MV-4-11 (cell line): ENCODE measurements around the gene FADS2.

Experiments
- DNase-seq: peaks from one replicate; lab custom pipeline; 2025; lab: John Stamatoyannopoulos, UW

The FADS2 gene

DNA sequence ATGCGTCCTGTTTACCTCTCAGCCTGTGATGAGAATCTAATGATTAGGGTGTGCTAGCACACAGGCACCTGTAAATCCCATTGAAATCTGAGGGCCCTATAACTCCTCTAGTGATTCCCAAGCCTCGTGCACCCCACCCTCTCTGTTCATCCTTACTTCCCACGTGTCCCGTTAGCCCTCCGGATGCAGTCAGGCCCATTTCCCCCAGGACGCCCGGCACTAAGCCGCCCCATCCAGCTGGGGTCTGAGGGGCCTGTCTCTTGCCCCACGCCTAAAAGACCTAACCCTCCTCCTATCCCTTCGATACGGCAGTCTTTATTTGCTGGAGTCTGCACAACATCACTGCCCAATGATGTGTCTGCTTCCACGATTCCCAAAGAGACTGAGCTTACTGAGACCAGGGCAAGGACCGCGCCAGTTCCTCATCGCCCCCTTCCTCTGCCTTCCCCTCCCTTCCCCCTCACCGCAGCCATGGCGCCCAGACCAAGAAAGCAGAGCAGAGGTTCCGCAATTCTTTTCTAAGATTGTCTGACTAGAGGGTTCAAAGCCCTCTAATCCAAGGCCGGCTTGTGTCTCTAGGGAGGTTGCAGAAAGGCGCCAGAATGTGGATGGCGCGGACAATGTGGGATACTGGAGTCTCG, 1.1 kb upstream of the FADS2 start:
- peak; percentile 65 for DNase-seq

DNA sequence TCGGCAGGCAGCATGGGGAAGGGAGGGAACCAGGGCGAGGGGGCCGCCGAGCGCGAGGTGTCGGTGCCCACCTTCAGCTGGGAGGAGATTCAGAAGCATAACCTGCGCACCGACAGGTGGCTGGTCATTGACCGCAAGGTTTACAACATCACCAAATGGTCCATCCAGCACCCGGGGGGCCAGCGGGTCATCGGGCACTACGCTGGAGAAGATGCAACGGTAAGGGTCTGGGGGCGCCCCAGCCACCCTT, 204 bp downstream of the FADS2 start:
- DNase-seq: no peak

DNA sequence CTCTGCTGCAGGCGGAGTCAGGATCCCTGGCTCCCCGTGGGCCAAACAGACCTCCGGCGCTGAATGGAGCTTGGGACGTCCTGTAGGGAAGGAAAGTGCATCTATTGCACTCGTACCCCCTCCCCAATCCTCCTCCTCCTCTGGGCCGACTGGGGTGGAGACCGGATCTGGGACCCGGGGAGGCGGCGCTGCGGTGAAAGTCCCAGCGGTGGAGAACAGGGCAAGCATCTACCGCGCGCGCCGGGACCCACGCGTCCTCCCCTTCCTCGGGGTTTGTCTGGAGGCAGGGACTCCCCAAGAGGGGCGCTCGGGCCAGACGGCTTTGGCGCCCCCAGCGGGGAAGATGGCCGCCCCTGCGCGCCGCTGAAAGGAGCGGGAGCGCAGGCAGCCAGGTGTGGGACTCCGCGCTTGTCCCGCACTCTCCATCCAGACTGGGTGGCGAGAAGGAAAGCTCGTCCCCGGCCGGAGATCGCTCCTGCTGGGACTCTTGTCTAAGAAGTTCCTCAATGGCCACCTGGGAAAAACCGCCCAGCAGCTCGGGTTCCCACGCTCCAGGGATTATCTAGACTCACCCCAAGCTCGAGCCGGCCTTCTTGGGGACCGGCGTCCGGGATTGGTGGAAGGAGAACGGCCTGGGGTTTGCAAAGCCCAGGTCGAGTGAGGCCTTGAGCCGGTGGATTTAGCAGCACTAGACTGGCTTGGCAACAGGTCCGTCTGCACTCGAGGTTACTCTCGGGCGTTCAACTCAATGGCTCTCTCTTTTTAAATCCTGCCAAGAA, 718 bp downstream of the FADS2 start:
- peak; percentile 14 for DNase-seq

DNA sequence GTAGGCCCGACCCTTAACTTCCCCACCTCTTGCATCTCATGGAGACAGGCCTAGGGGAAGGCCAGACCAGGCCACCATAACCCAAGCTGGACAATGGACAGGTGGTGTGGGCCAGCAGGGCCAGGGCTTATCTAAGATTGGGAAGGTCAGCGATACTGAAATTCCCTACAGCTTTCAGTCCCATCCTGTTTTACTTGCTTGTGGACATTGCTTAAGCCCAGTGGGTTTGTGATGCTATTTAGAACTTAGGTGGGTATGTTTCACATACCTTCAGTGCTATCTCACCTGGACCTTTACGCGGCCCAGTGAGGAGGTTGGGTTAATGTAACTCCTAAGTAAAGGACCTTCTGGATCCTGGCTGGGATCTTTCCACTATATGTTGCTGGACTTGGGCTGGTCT, 1.7 kb downstream of the FADS2 start:
- DNase-seq: no peak

DNA sequence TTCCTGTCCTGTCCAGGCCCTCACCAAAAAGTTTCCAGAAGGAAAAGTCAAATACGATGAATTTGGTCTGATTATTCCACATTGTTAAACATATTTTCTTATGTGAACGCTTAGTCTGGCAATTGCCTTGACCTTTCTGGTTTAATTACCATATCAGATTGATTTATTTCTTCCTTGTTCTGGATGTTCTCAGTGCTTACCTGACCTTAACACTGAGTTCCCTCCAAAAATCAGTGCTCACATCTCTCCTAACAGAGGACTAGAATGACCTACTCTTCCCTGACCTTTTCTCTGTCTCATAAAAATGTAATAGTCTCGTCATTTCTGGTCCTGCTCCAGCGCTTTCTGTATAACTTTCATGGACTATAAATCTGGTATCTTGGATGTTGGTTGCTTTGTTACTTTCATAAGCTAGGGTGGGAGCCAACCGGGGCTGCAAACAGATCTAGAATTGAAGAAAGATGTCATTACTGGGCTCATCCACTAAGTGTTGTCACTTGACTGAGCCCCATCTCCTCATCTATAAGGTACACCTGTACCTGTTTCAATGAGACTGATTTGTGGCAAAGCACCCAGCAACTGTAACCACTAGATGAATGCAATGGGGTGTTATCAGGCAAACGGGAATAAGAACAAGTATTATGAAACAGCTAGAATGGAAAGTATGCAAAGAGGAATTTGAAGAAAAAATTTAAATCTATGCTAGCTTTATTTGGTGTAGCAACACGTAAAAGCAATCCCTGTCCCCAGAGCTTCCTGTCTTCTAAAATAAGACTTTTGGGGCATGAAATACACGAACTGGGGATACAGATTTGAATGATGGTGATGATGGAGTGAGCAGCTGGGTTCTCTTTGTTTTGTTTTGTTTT, 2.4 kb downstream of the FADS2 start:
- DNase-seq: peak; percentile 49

DNA sequence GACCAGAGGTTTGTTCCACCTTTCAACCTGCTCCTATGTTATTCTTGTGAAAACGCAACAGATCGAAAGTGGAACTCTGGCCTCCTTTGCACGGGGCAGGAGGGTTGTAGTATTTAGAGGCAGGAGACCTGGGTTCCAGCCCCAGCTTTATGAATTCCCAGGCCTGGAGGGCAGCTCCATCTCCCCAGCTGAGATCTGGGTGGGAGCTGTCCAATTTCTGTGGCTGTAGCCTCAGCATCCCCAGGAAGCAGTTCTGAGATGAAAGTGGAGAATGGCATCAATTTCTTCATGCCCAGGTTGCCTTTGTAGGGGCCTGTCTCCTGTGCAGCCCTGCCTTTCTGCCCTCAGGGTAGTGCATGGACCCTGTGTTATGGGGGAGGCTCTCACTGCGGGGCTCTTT, 4.1 kb downstream of the FADS2 start:
- no peak for DNase-seq

DNA sequence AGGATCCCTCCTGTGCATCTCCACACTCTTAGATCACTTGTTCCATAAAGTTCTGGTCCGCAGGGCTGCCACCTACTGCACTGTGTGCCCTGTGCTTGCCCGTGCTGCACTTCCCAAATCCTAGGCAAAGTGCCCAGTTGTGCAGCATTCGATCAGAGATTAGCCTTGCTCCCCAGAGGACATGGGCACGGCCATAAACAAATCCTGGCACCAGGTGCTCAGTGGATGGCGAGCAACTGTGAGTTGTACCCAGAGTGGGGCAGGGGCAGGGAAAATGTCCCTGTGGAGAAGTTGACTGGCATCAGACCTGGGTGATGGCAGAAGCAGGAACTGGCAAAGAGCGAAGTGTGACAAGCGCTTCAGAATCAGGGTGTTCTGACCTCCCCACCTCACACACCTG, 4.7 kb downstream of the FADS2 start:
- DNase-seq: no peak

DNA sequence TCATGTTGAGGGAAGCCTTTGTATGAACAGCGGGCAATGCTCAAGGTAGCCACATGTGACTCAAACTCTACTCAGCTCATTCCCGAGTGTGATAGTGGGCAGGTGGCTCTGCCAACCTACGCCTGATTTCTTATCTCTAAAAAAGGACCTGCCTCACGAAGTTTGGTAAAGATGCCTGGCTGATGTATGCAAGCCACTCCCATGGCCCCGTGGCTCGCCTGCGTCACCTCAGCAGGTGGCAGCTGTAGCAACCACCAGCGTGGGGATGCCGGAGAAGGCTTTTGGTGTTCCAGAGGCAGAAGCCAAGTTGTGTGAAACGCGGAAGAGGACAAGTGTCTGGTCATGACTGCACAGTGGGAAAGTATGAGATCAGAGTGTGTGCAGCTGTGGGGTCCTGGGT, 5.4 kb downstream of the FADS2 start:
- DNase-seq: no peak

DNA sequence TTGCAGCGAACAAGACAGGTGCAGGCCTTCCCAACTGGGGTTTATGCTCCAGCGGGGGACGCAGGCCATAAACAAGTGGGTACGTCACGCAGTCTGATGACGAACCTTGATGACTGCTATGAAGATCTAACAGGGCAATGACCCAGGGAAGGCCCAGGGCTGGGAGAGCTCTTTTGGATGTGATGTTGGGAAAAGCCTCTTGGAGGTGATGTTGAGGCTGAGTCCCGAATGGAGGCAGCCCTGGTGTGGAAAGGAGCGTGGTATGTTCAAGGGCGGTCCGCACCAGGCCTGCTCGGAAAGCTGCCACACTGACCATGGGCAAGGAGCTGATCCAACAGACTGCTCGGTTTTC, 5.8 kb downstream of the FADS2 start:
- DNase-seq: no peak

DNA sequence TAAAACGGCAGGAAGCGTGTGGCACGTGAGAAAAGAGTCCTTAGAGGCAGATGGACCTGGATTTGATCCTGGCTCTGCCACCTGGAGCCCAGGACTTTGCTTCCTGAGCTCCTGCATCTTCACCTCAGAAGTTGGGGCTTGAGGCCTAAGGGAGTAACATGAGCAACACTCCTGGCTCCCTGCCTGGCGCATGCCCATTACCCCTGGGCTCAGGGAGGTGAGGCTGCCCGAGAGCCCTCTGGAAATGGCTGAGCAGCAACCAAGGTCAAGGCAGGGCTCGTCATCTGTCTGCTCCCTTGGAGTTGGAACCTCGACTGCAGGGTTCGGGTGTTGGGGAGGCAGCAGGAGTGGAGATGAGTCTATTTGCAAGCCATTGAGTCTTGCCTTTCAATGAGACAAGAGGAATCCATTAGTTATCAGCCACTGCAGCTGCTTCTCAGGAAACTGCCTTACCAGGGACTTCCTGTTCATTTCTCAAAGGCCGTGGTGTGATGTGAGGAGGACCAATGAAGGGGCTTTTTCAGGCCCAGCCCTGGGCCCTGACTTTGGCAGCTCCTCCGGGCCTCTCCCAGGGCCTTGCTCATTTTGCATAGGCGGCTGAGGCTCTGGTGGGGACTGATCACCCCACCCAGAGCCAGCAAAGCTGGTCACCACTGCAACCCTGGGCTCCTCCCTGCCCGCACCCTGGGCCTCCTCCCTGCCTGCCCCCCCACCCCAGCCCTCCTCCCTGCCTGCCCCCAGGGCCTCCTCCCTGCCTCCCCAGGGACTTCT, 6.4 kb downstream of the FADS2 start:
- DNase-seq: peak; percentile 73

DNA sequence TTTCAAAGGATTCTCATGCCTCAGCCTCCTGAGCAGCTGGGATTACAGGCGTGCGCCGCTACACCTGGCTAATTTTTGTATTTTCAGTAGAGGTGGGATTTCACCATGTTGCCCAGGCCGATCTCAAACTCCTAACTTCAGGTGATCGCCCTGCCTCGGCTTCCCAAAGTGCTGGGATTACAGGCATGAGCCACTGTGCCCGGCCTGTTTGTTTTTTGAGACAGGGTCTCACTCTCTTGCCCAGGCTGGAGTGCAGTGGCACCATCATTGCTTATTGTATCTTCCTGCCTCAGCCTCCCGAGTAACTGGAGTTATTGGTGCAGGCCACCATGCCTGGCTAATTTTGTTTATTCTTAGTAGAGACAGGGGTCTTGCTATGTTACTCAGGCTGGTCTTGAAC, 8.1 kb downstream of the FADS2 start:
- DNase-seq: no peak

DNA sequence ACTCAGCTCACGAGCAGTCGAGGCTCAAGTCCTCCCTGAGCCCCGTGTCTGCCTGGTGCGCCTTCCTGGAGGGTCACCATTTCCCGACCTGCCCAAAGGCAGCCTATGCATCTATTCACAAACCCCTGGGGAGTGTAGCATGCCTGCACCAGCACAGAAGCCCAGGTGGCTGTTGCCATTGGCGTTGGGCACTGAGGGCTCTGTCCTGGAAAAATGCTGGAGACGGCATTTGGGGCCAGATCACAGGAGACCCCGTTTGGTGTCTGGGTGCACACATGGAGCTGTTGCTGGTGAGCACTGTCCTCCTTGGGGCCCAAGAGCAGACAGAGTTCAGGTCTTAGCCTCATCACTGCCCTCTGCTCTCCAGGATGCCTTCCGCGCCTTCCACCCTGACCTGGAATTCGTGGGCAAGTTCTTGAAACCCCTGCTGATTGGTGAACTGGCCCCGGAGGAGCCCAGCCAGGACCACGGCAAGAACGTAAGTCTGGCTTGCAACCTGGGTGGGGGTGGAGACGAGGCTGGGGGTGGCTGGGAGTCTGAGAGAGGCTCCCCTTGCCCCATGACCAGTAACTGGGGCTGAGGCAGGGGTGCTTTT, 9.4 kb downstream of the FADS2 start:
- no peak for DNase-seq

DNA sequence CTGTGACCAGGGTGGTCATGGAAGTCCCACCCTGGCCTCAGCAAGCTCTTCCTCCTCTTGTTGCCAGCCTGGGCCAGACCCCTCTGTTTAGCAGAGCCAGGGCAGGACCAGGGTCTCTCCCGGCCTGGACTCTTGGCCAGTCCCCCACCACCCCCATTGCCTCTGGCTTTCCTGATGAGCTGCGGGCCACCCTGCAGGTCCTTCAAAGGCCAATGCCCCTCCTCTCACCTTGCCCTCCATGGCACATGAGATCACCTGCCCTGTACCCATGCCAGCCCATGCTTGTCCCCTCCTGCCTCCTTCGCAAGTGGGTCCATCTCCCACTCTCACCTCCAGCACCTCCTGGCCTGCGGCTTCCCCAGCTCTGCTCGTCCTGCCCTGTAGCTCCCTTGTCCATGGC, 10.4 kb downstream of the FADS2 start:
- DNase-seq: no peak

DNA sequence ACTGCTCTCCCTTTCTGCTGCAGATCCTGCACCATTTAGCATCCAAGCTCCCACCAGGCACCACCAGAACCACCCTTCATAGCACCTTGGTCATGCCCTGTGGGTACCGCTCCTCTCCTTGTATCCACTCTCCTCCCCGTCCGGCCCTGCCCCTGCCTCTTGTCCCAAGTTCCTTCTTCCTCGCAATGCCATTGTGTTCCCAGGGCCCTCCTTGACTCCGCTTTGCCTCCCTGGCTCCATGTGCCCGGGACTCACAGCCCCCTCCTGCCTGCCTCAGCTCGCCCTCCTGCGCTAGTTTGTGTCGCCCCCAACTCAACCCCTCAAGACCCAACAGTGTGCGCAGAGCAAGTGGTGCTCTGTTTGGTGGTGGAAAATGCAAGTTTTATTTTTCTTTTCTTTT, 10.8 kb downstream of the FADS2 start:
- DNase-seq: no peak

DNA sequence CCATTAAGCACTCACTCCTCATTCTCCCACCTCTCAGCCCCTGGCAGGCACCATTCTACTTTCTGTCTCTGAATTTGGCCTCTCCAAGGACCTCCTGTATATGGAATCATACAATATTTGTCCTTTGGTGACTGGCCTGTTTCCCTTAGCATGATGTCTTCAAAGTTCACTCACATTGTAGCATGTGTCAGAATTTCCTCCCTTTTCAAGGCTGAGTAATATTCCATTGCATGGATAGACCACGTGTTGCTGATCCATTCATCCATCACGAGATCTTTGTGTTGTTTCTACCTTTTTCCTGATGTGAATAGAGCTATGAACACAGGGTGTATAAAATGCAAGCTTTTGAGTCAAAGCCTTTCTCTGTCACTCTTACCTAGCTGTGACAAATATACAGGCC, 11.6 kb downstream of the FADS2 start:
- no peak for DNase-seq

DNA sequence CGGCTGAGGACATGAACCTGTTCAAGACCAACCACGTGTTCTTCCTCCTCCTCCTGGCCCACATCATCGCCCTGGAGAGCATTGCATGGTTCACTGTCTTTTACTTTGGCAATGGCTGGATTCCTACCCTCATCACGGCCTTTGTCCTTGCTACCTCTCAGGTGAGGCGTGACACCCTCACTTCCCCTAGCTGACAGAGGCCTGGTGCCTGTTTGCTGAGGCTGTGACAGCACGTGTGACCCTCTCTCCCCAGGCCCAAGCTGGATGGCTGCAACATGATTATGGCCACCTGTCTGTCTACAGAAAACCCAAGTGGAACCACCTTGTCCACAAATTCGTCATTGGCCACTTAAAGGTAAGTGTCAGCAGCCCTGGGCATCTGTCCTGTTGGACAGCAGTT, 12.3 kb downstream of the FADS2 start:
- DNase-seq: no peak

DNA sequence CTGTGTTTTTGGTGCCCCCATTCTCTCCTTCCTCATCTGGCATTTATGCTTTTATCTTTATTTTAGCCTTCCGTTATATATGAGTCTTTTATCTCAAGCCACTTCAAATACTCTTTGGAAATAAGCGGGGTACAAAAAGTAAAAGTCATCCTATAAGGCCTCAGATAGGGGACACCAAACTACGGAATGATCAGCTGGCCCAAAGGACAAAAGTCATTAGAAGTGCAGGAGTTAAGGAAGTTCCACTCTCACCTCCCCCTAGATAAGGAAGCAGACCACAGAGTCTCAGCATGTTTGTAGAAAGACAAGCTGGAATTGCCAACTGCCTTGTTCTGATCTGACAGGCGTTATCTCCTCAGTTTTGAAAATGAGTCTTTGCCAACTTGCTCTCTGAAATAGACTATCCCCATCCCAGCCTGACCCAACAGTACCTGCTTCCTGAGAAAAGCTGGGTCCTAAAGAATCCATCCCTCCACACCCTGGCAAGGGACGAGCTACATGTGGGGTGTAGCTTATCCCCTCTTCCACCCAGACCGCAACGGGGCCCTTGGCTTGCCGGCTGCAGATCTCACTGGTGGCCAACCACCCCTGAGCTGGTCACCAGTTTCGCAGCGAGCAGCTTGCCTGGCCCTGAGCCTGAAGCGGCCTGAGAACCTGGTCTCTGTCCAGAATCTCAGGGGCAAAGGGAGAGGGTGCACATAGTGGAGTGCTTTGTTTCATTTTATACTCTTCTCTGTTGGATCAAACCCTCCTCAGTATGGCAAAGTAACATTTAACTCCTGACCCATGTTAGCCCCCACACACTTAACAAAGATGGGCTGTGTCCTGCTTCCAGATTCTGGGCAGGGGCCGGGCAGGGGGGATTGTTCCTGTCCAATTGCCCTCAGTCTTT, 13.8 kb downstream of the FADS2 start:
- no peak for DNase-seq

DNA sequence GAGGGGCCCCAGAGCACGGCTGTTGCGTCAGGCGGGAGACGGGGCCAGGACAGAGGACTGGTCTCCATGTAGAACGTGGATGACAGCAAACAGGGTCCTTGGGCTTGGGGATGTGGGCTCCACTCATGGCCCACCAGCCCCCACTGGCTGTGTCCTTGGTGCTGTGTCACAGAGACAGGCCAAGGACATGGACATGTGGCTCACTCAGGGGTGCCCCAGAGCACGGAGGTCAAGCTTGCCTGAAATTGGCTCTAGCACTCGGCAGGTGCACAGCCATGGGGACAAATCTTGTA, 14.4 kb downstream of the FADS2 start:
- no peak for DNase-seq

DNA sequence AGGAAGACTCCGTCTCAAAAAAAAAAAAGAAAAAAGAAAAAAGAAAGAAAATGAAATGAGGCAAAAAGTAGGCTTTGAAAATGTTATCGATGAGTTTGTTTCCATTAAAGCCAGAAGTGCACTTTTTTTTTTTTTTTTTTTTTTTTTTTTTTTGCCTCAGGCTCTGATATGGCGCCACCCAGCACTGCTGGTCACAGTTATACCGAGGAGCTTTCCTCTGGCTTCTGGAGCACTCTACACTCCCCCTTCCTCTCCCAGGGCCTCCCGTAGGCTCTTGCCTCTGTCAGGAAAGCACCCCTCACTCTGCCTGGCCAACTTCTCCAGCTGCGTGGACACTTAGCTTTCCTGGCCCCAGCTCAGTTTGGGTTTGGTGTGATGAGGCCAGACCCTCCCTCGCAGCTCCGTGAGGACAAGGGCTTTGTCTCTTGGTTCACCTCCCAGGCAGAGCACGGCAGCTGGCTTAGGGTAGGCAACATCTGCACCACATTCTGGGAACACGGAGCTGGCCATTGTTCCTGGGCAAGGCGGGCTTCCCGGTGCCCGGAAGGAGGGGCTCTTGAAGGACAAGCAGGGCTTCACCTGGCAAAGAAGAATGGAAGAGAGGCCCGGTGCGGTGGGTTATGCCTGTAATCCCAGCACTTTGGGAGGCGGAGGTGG, 16.9 kb downstream of the FADS2 start:
- no peak for DNase-seq

DNA sequence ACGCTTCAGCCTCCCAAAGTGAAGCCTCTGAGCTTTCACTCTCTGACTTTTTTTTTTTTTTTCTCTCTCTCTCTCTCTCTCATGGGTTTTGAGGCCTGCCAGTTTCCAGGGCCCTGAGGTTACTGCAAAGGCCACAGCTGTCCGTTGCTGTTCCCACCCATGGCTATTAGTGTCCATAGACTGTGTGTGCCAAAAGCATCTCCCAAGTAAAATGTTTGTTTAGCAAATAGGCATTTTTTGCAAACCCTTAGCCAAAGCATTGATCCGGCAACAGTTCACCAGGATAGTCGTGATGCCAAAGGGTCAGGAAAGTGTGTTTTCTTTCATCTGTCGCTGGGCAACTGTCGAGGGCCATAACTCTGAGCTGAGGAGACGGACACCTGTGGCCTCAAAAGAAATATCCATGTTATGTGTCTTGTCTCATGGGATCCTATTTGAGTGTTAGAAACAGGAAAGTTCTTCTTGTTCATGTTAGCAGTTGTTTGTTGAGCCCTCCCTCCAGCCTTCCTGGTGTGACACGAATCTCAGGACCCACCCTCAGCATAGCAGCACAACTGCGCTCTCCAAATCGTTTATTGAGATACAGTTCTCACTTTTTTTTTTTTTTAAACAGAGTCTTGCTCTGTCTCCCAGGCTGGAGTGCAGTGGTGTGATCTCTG, 18.4 kb downstream of the FADS2 start:
- DNase-seq: no peak
